ENCODE measurements around the gene SLC9A8. TPM values are rescaled to one million over a fixed set of nuclear protein-coding genes. Genes with fewer than 3 reads are reported as not detected.

SLC9A8 gene
- total RNA-seq, 2 experiments from 2014 or later: 9.4 to 11.3 TPM

- intact Hi-C loops (cut with micrococcal nuclease): no loop called here
- ATAC-seq (no peak), DNase-seq (no peak)
- Mint-ChIP-seq H3K27ac (no peak overlapping the region), H3K9me3 (no peaks in the 10 kb centered on the region), H3K36me3 (ENCODE audit: low read depth) (peaks cover 5% of the 10 kb centered on the region), H3K4me1 (ENCODE audit: low read depth) (peaks cover 6% of the 10 kb centered on the region), H3K4me3 (no peak overlapping the region), H3K27me3 (no peaks in the 10 kb centered on the region)
- POLR2A ChIA-PET: interaction anchor here (1.6 kb wide), 1 partner anchor 327 kb away, joined by 5 read pairs; no protein-coding TSS in a partner anchor
- TF ChIP-seq, protein P1, sequence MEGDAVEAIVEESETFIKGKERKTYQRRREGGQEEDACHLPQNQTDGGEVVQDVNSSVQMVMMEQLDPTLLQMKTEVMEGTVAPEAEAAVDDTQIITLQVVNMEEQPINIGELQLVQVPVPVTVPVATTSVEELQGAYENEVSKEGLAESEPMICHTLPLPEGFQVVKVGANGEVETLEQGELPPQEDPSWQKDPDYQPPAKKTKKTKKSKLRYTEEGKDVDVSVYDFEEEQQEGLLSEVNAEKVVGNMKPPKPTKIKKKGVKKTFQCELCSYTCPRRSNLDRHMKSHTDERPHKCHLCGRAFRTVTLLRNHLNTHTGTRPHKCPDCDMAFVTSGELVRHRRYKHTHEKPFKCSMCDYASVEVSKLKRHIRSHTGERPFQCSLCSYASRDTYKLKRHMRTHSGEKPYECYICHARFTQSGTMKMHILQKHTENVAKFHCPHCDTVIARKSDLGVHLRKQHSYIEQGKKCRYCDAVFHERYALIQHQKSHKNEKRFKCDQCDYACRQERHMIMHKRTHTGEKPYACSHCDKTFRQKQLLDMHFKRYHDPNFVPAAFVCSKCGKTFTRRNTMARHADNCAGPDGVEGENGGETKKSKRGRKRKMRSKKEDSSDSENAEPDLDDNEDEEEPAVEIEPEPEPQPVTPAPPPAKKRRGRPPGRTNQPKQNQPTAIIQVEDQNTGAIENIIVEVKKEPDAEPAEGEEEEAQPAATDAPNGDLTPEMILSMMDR (IDR thresholded peaks at IDR 0.05): no peak
- CTCF ChIA-PET: interaction anchor here (0.6 kb wide), 1 partner anchor 17 kb away, joined by 3 read pairs; no protein-coding TSS in a partner anchor
These were observed 51.0 kb downstream of the SLC9A8 start for GRCh38 chr20:49863666-49864065.

GRCh38 chr20:49865559-49865958 is 52.9 kb downstream of the SLC9A8 start:
- Mint-ChIP-seq H3K36me3 (ENCODE audit: low read depth) (peaks cover 4% of the 10 kb centered on the region), H3K4me1 (ENCODE audit: low read depth) (no peaks in the 10 kb centered on the region), H3K9me3 (no peaks in the 10 kb centered on the region), H3K4me3 (no peak overlapping the region), H3K27ac (no peak overlapping the region), H3K27me3 (no peaks in the 10 kb centered on the region)
- ChIA-PET CTCF (no interaction called here), POLR2A (no interaction called here)
- no peak for ATAC-seq
- DNase-seq: no peak
- TF ChIP-seq, protein P1 (IDR thresholded peaks at IDR 0.05): no peak
- intact Hi-C loops (cut with micrococcal nuclease): no loop called here

- intact Hi-C loops (cut with micrococcal nuclease): no loop called here
- Mint-ChIP-seq H3K4me3 (no peak overlapping the region), H3K4me1 (ENCODE audit: low read depth) (no peaks in the 10 kb centered on the region), H3K9me3 (no peaks in the 10 kb centered on the region), H3K27me3 (no peaks in the 10 kb centered on the region), H3K27ac (no peak overlapping the region), H3K36me3 (ENCODE audit: low read depth) (peaks cover 4% of the 10 kb centered on the region)
- POLR2A ChIA-PET: no interaction called here
- ATAC-seq: no peak
- no peak for DNase-seq
- TF ChIP-seq, protein P1 (IDR thresholded peaks at IDR 0.05): no peak
- CTCF ChIA-PET: interaction anchor here (1.3 kb wide), 1 partner anchor 8 kb away, joined by 4 read pairs; no protein-coding TSS in a partner anchor
These were observed 53.4 kb downstream of the SLC9A8 start for GRCh38 chr20:49866051-49866450.

GRCh38 chr20:49867453-49868215 is 55.0 kb downstream of the SLC9A8 start:
- H3K4me1 Mint-ChIP-seq (ENCODE audit: low read depth): no peaks in the 10 kb centered on the region
- no peak for ATAC-seq
- H3K4me3 Mint-ChIP-seq: no peak overlapping the region
- DNase-seq: no peak
- no peaks in the 10 kb centered on the region for H3K27me3 Mint-ChIP-seq
- intact Hi-C loops (cut with micrococcal nuclease): no loop called here
- H3K27ac Mint-ChIP-seq: no peak overlapping the region
- CTCF ChIA-PET: interaction anchor here (0.9 to 2.1 kb wide), 4 partner anchors 10 to 258 kb away, joined by 3 to 9 read pairs (median 4); no protein-coding TSS in a partner anchor
- no peaks in the 10 kb centered on the region for H3K9me3 Mint-ChIP-seq
- POLR2A ChIA-PET: no interaction called here
- peaks cover 4% of the 10 kb centered on the region for H3K36me3 Mint-ChIP-seq (ENCODE audit: low read depth)
- TF ChIP-seq, protein P1 (IDR thresholded peaks at IDR 0.05): no peak

- ChIA-PET POLR2A (no interaction called here), CTCF (interaction anchor here (0.9 to 2.1 kb wide), 2 partner anchors 20 to 22 kb away, joined by 3 to 9 read pairs; no protein-coding TSS in a partner anchor)
- Mint-ChIP-seq H3K27me3 (no peaks in the 10 kb centered on the region), H3K4me1 (ENCODE audit: low read depth) (no peaks in the 10 kb centered on the region), H3K9me3 (no peaks in the 10 kb centered on the region), H3K4me3 (no peak overlapping the region), H3K27ac (no peak overlapping the region), H3K36me3 (ENCODE audit: low read depth) (peaks cover 4% of the 10 kb centered on the region)
- DNase-seq (no peak), ATAC-seq (no peak)
- TF ChIP-seq, protein P1 (IDR thresholded peaks at IDR 0.05): no peak
- intact Hi-C loops (cut with micrococcal nuclease): no loop called here
These were observed 55.9 kb downstream of the SLC9A8 start for GRCh38 chr20:49868538-49868937.

All from activated CD8-positive, alpha-beta T cell treated with anti-CD3 and anti-CD28 coated beads for 36 hours (primary cell).